Esophagus muscularis mucosa (tissue), 4 donors: ENCODE data around the gene NFASC. TPM values are rescaled to one million over a fixed set of nuclear protein-coding genes. Genes with fewer than 3 reads are reported as not detected.

Source experiments
- DNase-seq: peaks from one replicate; pipeline ENCODE4 v3.0.0-alpha.2; 2017; ENCODE audit errors: extremely low spot score
- H3K27ac ChIP-seq, 4 donors: fragments of 200-600 bp; sonication (generic); replicated peaks in 1 of 4; 1 replicate in 3 of 4; 2 replicates in 1 of 4; pipeline ENCODE4 v1.5.1; 2016 to 2019; ENCODE audit warnings: mild to moderate bottlenecking in 1 of 4
- H3K27me3 ChIP-seq, 4 donors: fragments of 200-600 bp; sonication (generic); one replicate each; pipeline versions ENCODE4 v1.5.1 to v1.6.0; 2016 to 2019
- H3K36me3 ChIP-seq, 4 donors: fragments of 200-600 bp; sonication (generic); one replicate each; pipeline ENCODE4 v1.5.1; 2016 to 2019
- H3K4me1 ChIP-seq, 4 donors: fragments of 200-600 bp; sonication (generic); one replicate each; pipeline ENCODE4 v1.5.1; 2016 to 2019
- H3K4me3 ChIP-seq, 4 donors: fragments of 200-600 bp; sonication (generic); 1 replicate in 2 of 4; 2 replicates in 2 of 4; pipeline ENCODE4 v1.5.1; 2016 to 2019; ENCODE audit warnings: mild to moderate bottlenecking in 4 of 4, moderate library complexity in 1 of 4
- H3K9me3 ChIP-seq, 4 donors: fragments of 200-600 bp; sonication (generic); 1 replicate in 3 of 4; 2 replicates in 1 of 4; pipeline ENCODE4 v1.5.1; 2016 to 2019
- CTCF ChIP-seq, 3 experiments: fragments of 200-600 bp in 2 of 3; fragments of 450-650 bp in 1 of 3; sonication (generic) in 2 of 3; IDR thresholded peaks; one replicate each; pipeline ENCODE4 v1.5.1; 2017 to 2019; ENCODE audit warnings: antibody characterized with exemption in 3 of 3, mild to moderate bottlenecking in 2 of 3, moderate library complexity in 1 of 3
- EP300 ChIP-seq: sonication (generic); formaldehyde crosslinking; IDR thresholded peaks from one replicate; pipeline ENCODE4 v1.6.1; 2017; ENCODE audit warnings: antibody characterized with exemption
- POLR2A ChIP-seq: fragments of 450-650 bp; IDR thresholded peaks from one replicate; pipeline ENCODE4 v1.6.1; 2017; ENCODE audit warnings: antibody characterized with exemption, moderate library complexity, mild to moderate bottlenecking, low read depth
- POLR2AphosphoS5 ChIP-seq, 2 donors: sonication (generic); formaldehyde crosslinking; IDR thresholded peaks; one replicate each; pipeline ENCODE4 v1.6.1; 2017; ENCODE audit warnings: antibody characterized with exemption in 2 of 2
- WGBS: methylation state at CpG from one replicate; pipeline ENCODE4 v1.1.5; 2018; 5-methylcytosine and 5-hydroxymethylcytosine counted together
- intact Hi-C: fragments of 100-400 bp; cut with DNase I; formaldehyde crosslinking; loops from one replicate; pipeline ENCODE4 v1.15.1; 2023
- total RNA-seq, 4 donors: library from RNA; depleted of rRNA; stranded (reverse); fragments of >200 nt; gene quantifications; one replicate each; pipeline versions ENCODE4 v1.1.0 to v1.2.1, GENCODE V29; 2016

Gene NFASC
- total RNA-seq, 4 donors from 2014 or later, result 31.1 to 122 (median 64.7) TPM

- Histone ChIP-seq H3K27me3 (no peaks in the 10 kb centered on the region), H3K36me3 (peaks cover 4 to 69% (median 30%) of the 10 kb centered on the region in 4 donors)
- TF ChIP-seq POLR2AphosphoS5 (IDR thresholded peaks at IDR 0.05) (no peak), POLR2A (no peak), CTCF (IDR thresholded peaks at IDR 0.05) (no peak), EP300 (no peak)
Measured at GRCh38 chr1:204992201-204992997, 121.7 kb downstream of the NFASC start.

GRCh38 chr1:204992998-204993314, 122.3 kb downstream of the NFASC start:
- H3K27me3 ChIP-seq, result no peaks in the 10 kb centered on the region
- no peak overlapping the region for H3K27ac ChIP-seq
- intact Hi-C loops, result no loop called here
- no peak for DNase-seq
- TF ChIP-seq POLR2A (no peak), POLR2AphosphoS5 (IDR thresholded peaks at IDR 0.05) (no peak), EP300 (no peak), CTCF (IDR thresholded peaks at IDR 0.05) (no peak)
- no peaks in the 10 kb centered on the region for H3K9me3 ChIP-seq
- 87% methylated on average over 10 of the region's 10 CpGs for WGBS
- H3K4me1 ChIP-seq, result peaks cover 8 to 37% (median 21%) of the 10 kb centered on the region in 4 donors
- no peak overlapping the region for H3K4me3 ChIP-seq
- H3K36me3 ChIP-seq, result peaks cover 4 to 73% (median 30%) of the 10 kb centered on the region in 4 donors

More at GRCh38 chr1:204992201-204992997, 121.7 kb downstream of the NFASC start:
- DNase-seq, result no peak
- Histone ChIP-seq H3K4me1 (peaks cover 2 to 31% (median 16%) of the 10 kb centered on the region in 4 donors), H3K4me3 (no peak overlapping the region), H3K9me3 (no peaks in the 10 kb centered on the region), H3K27ac (peak overlapping the region in 2 of 4 donors; percentile 24 to 40)
- intact Hi-C loops, result no loop called here
- 70% methylated on average over 9 of the region's 13 CpGs for WGBS

GRCh38 chr1:204994086-204994862, 123.6 kb downstream of the NFASC start:
- H3K27me3 ChIP-seq, result no peaks in the 10 kb centered on the region
- peaks cover 0 to 70% (median 23%) of the 10 kb centered on the region in 4 donors for H3K36me3 ChIP-seq
- no peak overlapping the region for H3K27ac ChIP-seq
- H3K9me3 ChIP-seq, result no peaks in the 10 kb centered on the region
- TF ChIP-seq POLR2AphosphoS5 (IDR thresholded peaks at IDR 0.05) (no peak), CTCF (IDR thresholded peaks at IDR 0.05) (no peak), EP300 (no peak), POLR2A (no peak)
- no peak for DNase-seq
- H3K4me1 ChIP-seq, result peaks cover 9 to 36% (median 17%) of the 10 kb centered on the region in 4 donors
- no peak overlapping the region for H3K4me3 ChIP-seq
- intact Hi-C loops, result no loop called here
- WGBS, result 89% methylated on average over 10 of the region's 10 CpGs

GRCh38 chr1:204996981-204997380, 126.3 kb downstream of the NFASC start:
- H3K4me3 ChIP-seq, result no peak overlapping the region
- H3K9me3 ChIP-seq, result no peaks in the 10 kb centered on the region
- WGBS, result 90% methylated on average over 22 of the region's 22 CpGs
- TF ChIP-seq CTCF (IDR thresholded peaks at IDR 0.05) (no peak), EP300 (no peak), POLR2A (no peak), POLR2AphosphoS5 (IDR thresholded peaks at IDR 0.05) (no peak)
- H3K36me3 ChIP-seq, result peaks cover 0 to 69% (median 18%) of the 10 kb centered on the region in 4 donors
- peaks cover 9 to 25% (median 17%) of the 10 kb centered on the region in 4 donors for H3K4me1 ChIP-seq
- peak overlapping the region in 3 of 4 donors; percentile 28 to 59 (median 42) for H3K27ac ChIP-seq
- no peaks in the 10 kb centered on the region for H3K27me3 ChIP-seq
- intact Hi-C loops, result no loop called here
- no peak for DNase-seq
